ENCODE measurements around the gene NAE1.

NAE1 gene

DNA sequence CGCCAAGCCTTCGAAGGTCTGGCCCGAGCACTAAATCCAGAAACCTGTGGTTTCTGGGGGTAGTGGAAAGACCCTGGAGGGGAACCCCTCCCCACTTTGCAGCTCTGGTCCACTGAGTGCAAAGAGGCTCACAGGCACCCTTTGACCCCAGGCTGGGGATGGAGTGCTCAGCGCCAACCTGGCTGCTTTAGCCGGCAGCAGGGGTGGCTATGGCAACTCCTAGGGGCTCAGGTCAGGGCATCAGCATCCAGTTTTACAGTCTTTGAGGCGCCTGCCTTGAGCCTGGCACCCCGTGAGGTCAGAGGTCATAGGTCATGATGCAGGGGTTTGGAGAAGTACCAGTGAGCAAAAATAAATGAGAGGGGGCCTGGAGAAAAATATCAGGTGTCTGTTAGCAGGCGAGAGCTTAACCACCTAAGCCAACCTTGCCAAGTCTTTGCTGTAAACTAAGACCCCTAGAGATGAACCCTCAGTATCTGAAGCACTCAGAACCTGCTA, 31.3 kb upstream of the NAE1 start:
- Histone ChIP-seq H3K4me3 (ENCODE audit: low read depth in 1 of 2, low read length in 2 of 2) (no peak overlapping the region), H4K20me1 (ENCODE audit: insufficient read depth, low read length) (no peaks in the 10 kb centered on the region), H2AFZ (ENCODE audit: low read depth, low read length) (no peak overlapping the region), H3K79me2 (ENCODE audit: insufficient read depth, low read length) (no peaks in the 10 kb centered on the region), H3K36me3 (ENCODE audit: insufficient read depth, low read length) (no peaks in the 10 kb centered on the region), H3K27ac (ENCODE audit: low read length) (no peak overlapping the region), H3K9me3 (ENCODE audit: insufficient read depth, low read length, severe bottlenecking) (no peaks in the 10 kb centered on the region), H3K4me2 (ENCODE audit: insufficient read depth, low read length) (no peak overlapping the region), H3K27me3 (ENCODE audit: insufficient read depth, low read length, poor library complexity) (no peaks in the 10 kb centered on the region), H3K9ac (ENCODE audit: low read depth, low read length) (no peak overlapping the region), H3K4me1 (ENCODE audit: insufficient read depth, low read length) (no peaks in the 10 kb centered on the region)
- TF ChIP-seq, protein P1, sequence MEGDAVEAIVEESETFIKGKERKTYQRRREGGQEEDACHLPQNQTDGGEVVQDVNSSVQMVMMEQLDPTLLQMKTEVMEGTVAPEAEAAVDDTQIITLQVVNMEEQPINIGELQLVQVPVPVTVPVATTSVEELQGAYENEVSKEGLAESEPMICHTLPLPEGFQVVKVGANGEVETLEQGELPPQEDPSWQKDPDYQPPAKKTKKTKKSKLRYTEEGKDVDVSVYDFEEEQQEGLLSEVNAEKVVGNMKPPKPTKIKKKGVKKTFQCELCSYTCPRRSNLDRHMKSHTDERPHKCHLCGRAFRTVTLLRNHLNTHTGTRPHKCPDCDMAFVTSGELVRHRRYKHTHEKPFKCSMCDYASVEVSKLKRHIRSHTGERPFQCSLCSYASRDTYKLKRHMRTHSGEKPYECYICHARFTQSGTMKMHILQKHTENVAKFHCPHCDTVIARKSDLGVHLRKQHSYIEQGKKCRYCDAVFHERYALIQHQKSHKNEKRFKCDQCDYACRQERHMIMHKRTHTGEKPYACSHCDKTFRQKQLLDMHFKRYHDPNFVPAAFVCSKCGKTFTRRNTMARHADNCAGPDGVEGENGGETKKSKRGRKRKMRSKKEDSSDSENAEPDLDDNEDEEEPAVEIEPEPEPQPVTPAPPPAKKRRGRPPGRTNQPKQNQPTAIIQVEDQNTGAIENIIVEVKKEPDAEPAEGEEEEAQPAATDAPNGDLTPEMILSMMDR (IDR thresholded peaks at IDR 0.05; ENCODE audit: borderline replicate concordance, extremely low read depth, low read length, poor library complexity, severe bottlenecking) = no peak
- no peak for TF ChIP-seq EZH2 (IDR thresholded peaks at IDR 0.05; ENCODE audit: borderline replicate concordance, low read depth, low read length, severe bottlenecking)
- ATAC-seq (ENCODE audit: insufficient read depth, low read depth) = no peak
- no peak for DNase-seq

- Histone ChIP-seq H3K4me2 (ENCODE audit: insufficient read depth, low read length) (no peak overlapping the region), H3K4me1 (ENCODE audit: insufficient read depth, low read length) (no peaks in the 10 kb centered on the region), H3K36me3 (ENCODE audit: insufficient read depth, low read length) (no peaks in the 10 kb centered on the region), H3K9ac (ENCODE audit: low read depth, low read length) (no peak overlapping the region), H3K4me3 (ENCODE audit: low read depth in 1 of 2, low read length in 2 of 2) (no peak overlapping the region), H2AFZ (ENCODE audit: low read depth, low read length) (no peak overlapping the region), H3K27me3 (ENCODE audit: insufficient read depth, low read length, poor library complexity) (no peaks in the 10 kb centered on the region), H3K9me3 (ENCODE audit: insufficient read depth, low read length, severe bottlenecking) (no peaks in the 10 kb centered on the region), H3K27ac (ENCODE audit: low read length) (no peak overlapping the region), H4K20me1 (ENCODE audit: insufficient read depth, low read length) (no peaks in the 10 kb centered on the region), H3K79me2 (ENCODE audit: insufficient read depth, low read length) (no peaks in the 10 kb centered on the region)
- ATAC-seq (ENCODE audit: insufficient read depth, low read depth) (no peak), DNase-seq (no peak)
- no peak for TF ChIP-seq EZH2 (IDR thresholded peaks at IDR 0.05; ENCODE audit: borderline replicate concordance, low read depth, low read length, severe bottlenecking)
- TF ChIP-seq, protein P1 (IDR thresholded peaks at IDR 0.05; ENCODE audit: borderline replicate concordance, extremely low read depth, low read length, poor library complexity, severe bottlenecking) = no peak
Measured at GRCh38 chr16:66859397-66860068, 28.8 kb upstream of the NAE1 start.

- Histone ChIP-seq H3K4me1 (ENCODE audit: insufficient read depth, low read length) (no peaks in the 10 kb centered on the region), H3K4me3 (ENCODE audit: low read depth in 1 of 2, low read length in 2 of 2) (no peak overlapping the region), H2AFZ (ENCODE audit: low read depth, low read length) (no peak overlapping the region), H3K27me3 (ENCODE audit: insufficient read depth, low read length, poor library complexity) (no peaks in the 10 kb centered on the region), H3K79me2 (ENCODE audit: insufficient read depth, low read length) (no peaks in the 10 kb centered on the region), H3K9me3 (ENCODE audit: insufficient read depth, low read length, severe bottlenecking) (no peaks in the 10 kb centered on the region), H3K36me3 (ENCODE audit: insufficient read depth, low read length) (no peaks in the 10 kb centered on the region), H3K9ac (ENCODE audit: low read depth, low read length) (no peak overlapping the region), H3K27ac (ENCODE audit: low read length) (no peak overlapping the region), H4K20me1 (ENCODE audit: insufficient read depth, low read length) (no peaks in the 10 kb centered on the region), H3K4me2 (ENCODE audit: insufficient read depth, low read length) (no peak overlapping the region)
- ATAC-seq (ENCODE audit: insufficient read depth, low read depth) = no peak
- TF ChIP-seq EZH2 (IDR thresholded peaks at IDR 0.05; ENCODE audit: borderline replicate concordance, low read depth, low read length, severe bottlenecking) = no peak
- TF ChIP-seq, protein P1 (IDR thresholded peaks at IDR 0.05; ENCODE audit: borderline replicate concordance, extremely low read depth, low read length, poor library complexity, severe bottlenecking) = no peak
- DNase-seq = no peak
Measured at GRCh38 chr16:66858740-66859396, 28.1 kb upstream of the NAE1 start.
